ENCODE measurements around the gene ASS1. TPM values are rescaled to one million over a fixed set of nuclear protein-coding genes. Genes with fewer than 3 reads are reported as not detected.
A peak's percentile ranks its signal among the peaks of the same experiment; 100 is the strongest.

Gene ASS1
- total and polyA plus RNA-seq, 12 donors, result 27.4 to 147 (median 53.3) TPM

DNA sequence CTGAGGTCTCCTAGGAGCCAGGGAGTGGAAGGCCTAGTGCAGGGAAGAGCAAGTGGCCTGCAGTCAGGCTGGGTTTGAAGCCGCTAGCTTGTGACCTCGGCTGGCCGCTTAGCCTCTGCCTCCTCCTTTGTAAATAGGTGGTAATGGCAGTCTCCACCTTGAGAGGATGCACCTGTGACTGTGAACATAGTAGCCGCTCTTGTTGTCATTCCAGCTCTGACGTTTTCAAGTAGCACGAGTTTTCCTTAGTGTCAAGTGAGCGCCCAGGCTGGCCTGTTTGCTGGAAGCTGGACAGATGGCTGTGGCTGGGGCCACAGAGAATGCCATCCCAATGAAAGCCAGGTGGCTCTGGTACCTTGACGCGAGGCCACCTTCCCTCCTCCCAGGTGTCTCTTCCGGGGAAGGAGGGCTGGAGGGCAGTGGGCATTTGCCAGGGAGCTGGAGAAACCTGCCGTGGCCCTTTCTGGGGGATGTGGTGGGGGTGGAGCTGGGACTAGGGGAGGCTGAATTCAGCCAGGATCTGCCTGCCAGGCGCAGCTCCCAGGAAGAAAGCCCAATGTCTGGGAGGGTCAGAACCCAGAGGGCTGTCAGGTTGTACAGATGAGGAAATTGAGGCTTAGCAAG, 2.5 kb downstream of the ASS1 start:
- WGBS, 2 donors, result 78 to 85% methylated on average over 12 of the region's 12 CpGs
- DNase-seq, result no peak
- H3K27ac ChIP-seq, result peak overlapping the region; percentile 77 to 96 (median 92)
- peaks cover 34 to 85% (median 69%) of the 10 kb centered on the region in 9 donors for H3K4me1 ChIP-seq
- peaks cover 0 to 4% (median 0%) of the 10 kb centered on the region in 11 donors for H3K9me3 ChIP-seq
- H3K36me3 ChIP-seq, result no peaks in the 10 kb centered on the region
- H3K4me3 ChIP-seq, result peak overlapping the region in 1 of 10 donors; percentile 62
- ATAC-seq, result no peak
- TF ChIP-seq, protein P1, sequence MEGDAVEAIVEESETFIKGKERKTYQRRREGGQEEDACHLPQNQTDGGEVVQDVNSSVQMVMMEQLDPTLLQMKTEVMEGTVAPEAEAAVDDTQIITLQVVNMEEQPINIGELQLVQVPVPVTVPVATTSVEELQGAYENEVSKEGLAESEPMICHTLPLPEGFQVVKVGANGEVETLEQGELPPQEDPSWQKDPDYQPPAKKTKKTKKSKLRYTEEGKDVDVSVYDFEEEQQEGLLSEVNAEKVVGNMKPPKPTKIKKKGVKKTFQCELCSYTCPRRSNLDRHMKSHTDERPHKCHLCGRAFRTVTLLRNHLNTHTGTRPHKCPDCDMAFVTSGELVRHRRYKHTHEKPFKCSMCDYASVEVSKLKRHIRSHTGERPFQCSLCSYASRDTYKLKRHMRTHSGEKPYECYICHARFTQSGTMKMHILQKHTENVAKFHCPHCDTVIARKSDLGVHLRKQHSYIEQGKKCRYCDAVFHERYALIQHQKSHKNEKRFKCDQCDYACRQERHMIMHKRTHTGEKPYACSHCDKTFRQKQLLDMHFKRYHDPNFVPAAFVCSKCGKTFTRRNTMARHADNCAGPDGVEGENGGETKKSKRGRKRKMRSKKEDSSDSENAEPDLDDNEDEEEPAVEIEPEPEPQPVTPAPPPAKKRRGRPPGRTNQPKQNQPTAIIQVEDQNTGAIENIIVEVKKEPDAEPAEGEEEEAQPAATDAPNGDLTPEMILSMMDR (IDR thresholded peaks at IDR 0.05), result no peak
- intact Hi-C loops (cut with DNase I), result no loop called here
- peaks cover 0 to 20% (median 0%) of the 10 kb centered on the region in 7 donors for H3K27me3 ChIP-seq

DNA sequence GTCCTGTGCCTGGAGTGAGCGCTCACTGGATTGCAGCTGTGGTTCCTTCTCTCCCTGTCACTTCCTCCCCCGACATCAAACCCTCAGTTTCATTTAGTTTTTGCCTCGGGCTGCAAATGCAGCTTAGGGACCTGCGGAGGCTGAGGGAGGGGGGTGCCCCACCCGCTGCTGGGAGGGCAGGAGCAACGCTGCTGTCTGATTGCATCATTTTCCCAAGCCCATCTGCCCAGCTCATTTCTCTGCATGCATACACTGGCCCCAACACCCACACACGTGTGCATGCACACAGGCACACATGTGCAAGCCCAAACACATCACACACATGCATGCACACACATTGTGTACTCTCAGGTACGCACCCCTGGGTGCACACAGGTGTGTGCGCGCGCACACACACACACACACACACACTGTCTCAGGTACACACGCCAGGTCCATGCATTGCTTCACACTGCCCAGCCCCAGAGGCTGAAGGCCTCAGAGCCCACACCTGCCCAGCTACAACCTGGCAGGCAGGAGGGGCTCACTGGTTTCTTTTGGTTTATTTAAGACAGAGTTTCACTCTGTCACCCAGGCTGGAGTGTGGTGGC, 3.4 kb downstream of the ASS1 start:
- intact Hi-C loops (cut with DNase I), result no loop called here
- H3K4me1 ChIP-seq, result peaks cover 37 to 91% (median 76%) of the 10 kb centered on the region in 9 donors
- ATAC-seq (no peak), DNase-seq (no peak)
- H3K27ac ChIP-seq, result no peak overlapping the region
- TF ChIP-seq, protein P1 (IDR thresholded peaks at IDR 0.05), result no peak
- no peaks in the 10 kb centered on the region for H3K36me3 ChIP-seq
- peaks cover 0 to 20% (median 0%) of the 10 kb centered on the region in 7 donors for H3K27me3 ChIP-seq
- whole genome bisulfite sequencing, 2 donors, result 75 to 87% methylated on average over 12 of the region's 12 CpGs
- no peak overlapping the region for H3K4me3 ChIP-seq
- no peaks in the 10 kb centered on the region for H3K9me3 ChIP-seq

DNA sequence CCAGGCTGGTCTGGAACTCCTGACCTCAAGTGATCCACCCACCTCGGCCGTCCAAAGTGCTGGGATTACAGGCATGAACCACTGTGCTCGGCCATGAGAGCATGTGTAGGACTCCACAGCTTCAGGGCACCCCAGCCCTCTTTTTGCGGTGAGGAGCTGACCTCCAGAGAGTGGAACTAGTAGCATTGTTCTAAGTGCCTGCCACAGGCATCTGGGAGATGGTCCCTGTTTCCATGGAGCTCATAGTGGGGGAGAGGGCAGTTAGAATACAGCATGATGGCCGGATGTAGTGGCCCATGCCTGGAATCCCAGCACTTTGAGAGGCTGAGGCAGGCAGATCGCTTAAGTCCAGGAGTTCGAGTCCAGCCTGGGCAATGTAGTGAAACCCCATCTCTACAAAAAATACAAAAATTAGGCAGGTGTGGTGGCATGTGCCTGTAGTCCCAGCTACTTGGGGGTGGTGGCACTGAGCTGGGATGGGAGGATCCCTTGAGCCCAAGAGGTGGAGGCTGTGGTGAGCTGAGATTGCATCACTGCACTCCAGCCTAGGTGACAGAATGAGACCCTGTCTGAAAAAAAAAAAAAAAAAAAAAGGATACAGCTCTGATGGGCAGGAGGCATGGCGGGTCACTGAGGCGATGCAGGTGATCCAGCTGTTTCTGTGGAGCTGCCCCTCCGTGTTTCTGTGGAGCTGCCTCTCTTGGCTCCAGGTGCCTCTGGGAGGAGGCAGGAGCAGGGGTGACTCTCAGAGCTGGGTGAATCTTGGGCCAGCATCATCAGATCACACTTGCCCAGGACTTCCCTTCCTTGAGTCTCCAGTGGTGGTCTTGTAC, 4.2 kb downstream of the ASS1 start:
- Histone ChIP-seq H3K4me1 (peaks cover 44 to 98% (median 85%) of the 10 kb centered on the region in 9 donors), H3K9me3 (no peaks in the 10 kb centered on the region), H3K36me3 (no peaks in the 10 kb centered on the region), H3K27me3 (peaks cover 0 to 17% (median 0%) of the 10 kb centered on the region in 7 donors), H3K27ac (no peak overlapping the region), H3K4me3 (no peak overlapping the region)
- no peak for ATAC-seq
- WGBS, 2 donors, result 95 to 98% methylated on average over 10 of the region's 10 CpGs
- intact Hi-C loops (cut with DNase I), result no loop called here
- no peak for DNase-seq
- TF ChIP-seq, protein P1 (IDR thresholded peaks at IDR 0.05), result no peak

DNA sequence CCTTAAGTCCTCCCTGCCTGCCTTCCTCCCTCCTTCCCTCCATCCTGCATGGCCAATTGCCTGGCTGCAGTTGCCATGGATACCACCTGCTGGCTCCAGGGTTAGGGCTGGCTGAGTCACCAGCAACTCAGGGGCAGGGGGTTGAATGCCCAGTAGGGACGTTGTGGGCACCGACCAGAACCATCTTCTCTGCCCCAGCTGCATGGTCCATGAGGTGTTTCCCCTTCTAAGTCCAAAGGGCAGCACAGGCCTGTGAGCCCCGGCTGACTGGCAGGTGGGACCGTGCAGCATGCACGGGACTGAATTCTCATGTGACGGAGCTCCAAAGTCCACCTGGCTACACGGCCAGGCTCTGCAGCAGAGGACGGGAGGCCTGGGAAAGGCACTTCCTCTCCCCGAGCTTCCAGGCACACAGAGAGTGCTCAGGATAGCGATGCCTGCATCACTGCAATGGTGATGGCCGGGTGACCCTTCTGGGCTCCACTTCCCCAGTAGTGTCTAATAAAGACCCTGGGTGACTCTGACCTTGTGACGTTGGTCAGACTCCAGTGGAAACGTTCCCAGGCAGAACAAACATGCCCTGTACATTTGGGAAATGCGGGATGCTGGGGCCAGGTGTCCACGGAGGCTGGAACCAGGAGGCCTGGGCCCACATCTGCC, 5.7 kb downstream of the ASS1 start:
- WGBS, 2 donors, result 66 to 69% methylated on average over 15 of the region's 15 CpGs
- Histone ChIP-seq H3K9me3 (no peaks in the 10 kb centered on the region), H3K27me3 (peaks cover 0 to 2% (median 0%) of the 10 kb centered on the region in 7 donors), H3K36me3 (no peaks in the 10 kb centered on the region), H3K4me3 (no peak overlapping the region), H3K27ac (peak overlapping the region in 9 of 10 donors; percentile 58 to 86 (median 77)), H3K4me1 (peaks cover 42 to 86% (median 81%) of the 10 kb centered on the region in 9 donors)
- intact Hi-C loops (cut with DNase I), result no loop called here
- DNase-seq, result no peak
- no peak for ATAC-seq
- TF ChIP-seq, protein P1 (IDR thresholded peaks at IDR 0.05), result no peak
